Gastroesophageal sphincter (tissue), 4 donors: ENCODE data around the gene PHACTR1. TPM values are rescaled to one million over a fixed set of nuclear protein-coding genes. Genes with fewer than 3 reads are reported as not detected.

Source experiments
- ATAC-seq: fragments of 150-250 bp; one replicate; pipeline ENCODE4 v1.9.1; 2016; ENCODE audit warnings: mild to moderate bottlenecking, moderate library complexity
- H3K27ac ChIP-seq, 4 donors: fragments of 200-600 bp; sonication (generic) in 3 of 4; 1 replicate in 3 of 4; 2 replicates in 1 of 4; pipeline ENCODE4 v1.5.1; 2016 to 2019
- H3K27me3 ChIP-seq: fragments of 200-600 bp; sonication (generic); one replicate; pipeline ENCODE4 v1.5.1; 2019
- H3K36me3 ChIP-seq, 2 donors: fragments of 200-600 bp; sonication (generic); one replicate each; pipeline ENCODE4 v1.5.1; 2019; ENCODE audit warnings: control low read depth in 1 of 2
- H3K4me1 ChIP-seq, 3 donors: fragments of 200-600 bp; sonication (generic); 1 replicate in 2 of 3; 2 replicates in 1 of 3; pipeline ENCODE4 v1.5.1; 2016 to 2019; ENCODE audit warnings: control low read depth in 2 of 3
- H3K4me3 ChIP-seq, 2 donors: fragments of 200-600 bp; sonication (generic); one replicate each; pipeline ENCODE4 v1.5.1; 2019; ENCODE audit warnings: mild to moderate bottlenecking in 1 of 2, moderate library complexity in 1 of 2
- H3K9me3 ChIP-seq, 3 donors: fragments of 200-600 bp; sonication (generic); one replicate each; pipeline ENCODE4 v1.5.1; 2017 to 2019; ENCODE audit warnings: control low read depth in 2 of 3
- EP300 ChIP-seq: sonication (generic); formaldehyde crosslinking; IDR thresholded peaks from one replicate; pipeline ENCODE4 v1.6.1; 2017; ENCODE audit warnings: antibody characterized with exemption, mild to moderate bottlenecking
- POLR2A ChIP-seq, 2 donors: fragments of 450-650 bp; IDR thresholded peaks; one replicate each; pipeline ENCODE4 v1.6.1; 2017; ENCODE audit warnings: antibody characterized with exemption in 2 of 2, mild to moderate bottlenecking in 2 of 2, moderate library complexity in 1 of 2
- POLR2AphosphoS5 ChIP-seq: sonication (generic); formaldehyde crosslinking; IDR thresholded peaks from one replicate; pipeline ENCODE4 v1.6.1; 2017; ENCODE audit warnings: antibody characterized with exemption
- WGBS, 2 donors: methylation state at CpG; one replicate each; pipeline ENCODE4 v1.1.5; 2018; ENCODE audit warnings: low coverage in 1 of 2; 5-methylcytosine and 5-hydroxymethylcytosine counted together
- total RNA-seq, 4 donors: library from RNA; depleted of rRNA; stranded (reverse); fragments of >200 nt; gene quantifications; one replicate each; pipeline ENCODE4 v1.1.0, GENCODE V29; 2016
- TF ChIP-seq, protein P1 (sequence below), 4 experiments: fragments of 200-600 bp in 2 of 4; fragments of 450-650 bp in 2 of 4; sonication (generic) in 1 of 4; IDR thresholded peaks; one replicate each; pipeline ENCODE4 v1.5.1; 2017 to 2019; ENCODE audit warnings: antibody characterized with exemption in 4 of 4, mild to moderate bottlenecking in 2 of 4, moderate library complexity in 2 of 4

PHACTR1 gene
- total RNA-seq, 4 donors from 2014 or later, result 0.20 to 27.3 (median 2.2) TPM

DNA sequence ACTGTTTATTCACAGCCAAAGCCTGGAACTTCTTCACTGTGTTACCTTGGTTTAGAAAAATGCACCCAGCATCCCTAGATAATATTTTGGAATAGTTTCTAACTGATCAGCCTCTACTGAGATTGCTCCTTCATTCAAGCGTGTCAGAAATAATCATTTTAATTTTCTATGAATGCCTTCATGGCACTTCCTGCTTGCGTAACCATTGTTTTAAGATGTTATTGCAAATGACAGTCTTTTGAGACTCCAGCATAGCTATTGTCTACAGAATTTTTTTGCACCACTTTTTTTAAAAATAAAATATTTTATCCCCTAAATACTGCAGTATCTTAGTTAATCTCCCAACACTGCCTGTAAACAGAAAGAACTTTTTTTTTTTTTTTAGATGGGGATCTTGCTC lies 213.1 kb downstream of the PHACTR1 start:
- Histone ChIP-seq H3K4me3 (no peak overlapping the region), H3K36me3 (no peaks in the 10 kb centered on the region), H3K9me3 (no peaks in the 10 kb centered on the region), H3K27ac (no peak overlapping the region), H3K4me1 (no peaks in the 10 kb centered on the region), H3K27me3 (peaks cover 8% of the 10 kb centered on the region)
- 86 to 90% methylated on average over 2 of the region's 2 CpGs for WGBS, 2 donors
- TF ChIP-seq, protein P1, sequence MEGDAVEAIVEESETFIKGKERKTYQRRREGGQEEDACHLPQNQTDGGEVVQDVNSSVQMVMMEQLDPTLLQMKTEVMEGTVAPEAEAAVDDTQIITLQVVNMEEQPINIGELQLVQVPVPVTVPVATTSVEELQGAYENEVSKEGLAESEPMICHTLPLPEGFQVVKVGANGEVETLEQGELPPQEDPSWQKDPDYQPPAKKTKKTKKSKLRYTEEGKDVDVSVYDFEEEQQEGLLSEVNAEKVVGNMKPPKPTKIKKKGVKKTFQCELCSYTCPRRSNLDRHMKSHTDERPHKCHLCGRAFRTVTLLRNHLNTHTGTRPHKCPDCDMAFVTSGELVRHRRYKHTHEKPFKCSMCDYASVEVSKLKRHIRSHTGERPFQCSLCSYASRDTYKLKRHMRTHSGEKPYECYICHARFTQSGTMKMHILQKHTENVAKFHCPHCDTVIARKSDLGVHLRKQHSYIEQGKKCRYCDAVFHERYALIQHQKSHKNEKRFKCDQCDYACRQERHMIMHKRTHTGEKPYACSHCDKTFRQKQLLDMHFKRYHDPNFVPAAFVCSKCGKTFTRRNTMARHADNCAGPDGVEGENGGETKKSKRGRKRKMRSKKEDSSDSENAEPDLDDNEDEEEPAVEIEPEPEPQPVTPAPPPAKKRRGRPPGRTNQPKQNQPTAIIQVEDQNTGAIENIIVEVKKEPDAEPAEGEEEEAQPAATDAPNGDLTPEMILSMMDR (IDR thresholded peaks at IDR 0.05), result no peak
- TF ChIP-seq POLR2AphosphoS5 (no peak), POLR2A (IDR thresholded peaks at IDR 0.05) (no peak), EP300 (no peak)
- no peak for ATAC-seq

GRCh38 chr6:12931639-12932038 lies 215.1 kb downstream of the PHACTR1 start:
- ATAC-seq, result no peak
- Histone ChIP-seq H3K4me3 (no peak overlapping the region), H3K27ac (no peak overlapping the region), H3K36me3 (no peaks in the 10 kb centered on the region), H3K4me1 (no peaks in the 10 kb centered on the region), H3K27me3 (peaks cover 8% of the 10 kb centered on the region), H3K9me3 (no peaks in the 10 kb centered on the region)
- 76 to 87% methylated on average over 3 to 4 of the region's 4 CpGs for WGBS, 2 donors
- TF ChIP-seq POLR2A (IDR thresholded peaks at IDR 0.05) (no peak), EP300 (no peak), POLR2AphosphoS5 (no peak)
- TF ChIP-seq, protein P1 (IDR thresholded peaks at IDR 0.05), result no peak

DNA sequence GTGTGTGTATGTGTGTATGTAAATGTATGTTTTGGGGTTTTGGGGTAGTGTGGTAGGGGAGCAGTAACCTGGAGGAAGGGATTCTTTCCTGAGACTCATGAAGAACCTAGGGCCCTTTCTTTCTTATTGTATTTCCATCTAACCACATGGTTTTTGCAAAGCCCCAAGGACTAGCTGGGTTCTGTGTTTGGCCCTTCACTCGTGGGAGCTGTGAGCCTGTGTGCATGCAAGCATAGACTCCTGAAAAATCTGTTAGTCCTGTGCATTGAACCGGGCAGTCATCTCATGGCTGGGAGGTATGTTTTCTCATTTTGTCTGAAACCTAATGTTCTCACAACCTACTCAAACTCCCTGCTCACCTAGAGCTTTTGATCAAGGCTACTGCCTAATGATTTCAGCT lies 219.1 kb downstream of the PHACTR1 start:
- no peak for ATAC-seq
- Histone ChIP-seq H3K4me1 (no peaks in the 10 kb centered on the region), H3K27me3 (no peaks in the 10 kb centered on the region), H3K27ac (no peak overlapping the region), H3K4me3 (no peak overlapping the region), H3K9me3 (no peaks in the 10 kb centered on the region), H3K36me3 (no peaks in the 10 kb centered on the region)
- TF ChIP-seq POLR2AphosphoS5, result no peak
- 65% methylated on average over 2 of the region's 2 CpGs; no CpG with 5 or more reads in 1 of the 2 donors for WGBS, 2 donors

DNA sequence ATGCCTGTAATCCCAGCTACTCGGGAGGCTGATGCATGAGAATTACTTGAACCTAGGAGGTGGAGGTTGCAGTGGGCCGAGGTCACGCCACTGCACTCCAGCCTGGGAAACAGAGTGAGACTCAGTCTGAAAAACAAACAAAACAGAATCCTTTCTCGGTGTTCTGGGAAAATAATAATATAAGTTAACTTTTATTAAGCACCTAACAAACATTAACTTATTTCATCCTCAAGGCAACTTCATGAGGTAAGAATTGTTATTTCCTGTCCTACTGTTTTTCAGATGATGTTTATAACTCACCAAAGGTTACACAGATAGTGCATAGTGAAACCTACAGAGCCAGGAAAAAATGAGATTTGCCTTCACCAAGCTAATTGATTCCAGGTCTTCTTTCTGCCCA lies 221.4 kb downstream of the PHACTR1 start:
- WGBS, 2 donors, result 60 to 100% methylated on average over 1 to 3 of the region's 4 CpGs
- H3K9me3 ChIP-seq, result no peaks in the 10 kb centered on the region
- H3K36me3 ChIP-seq, result no peaks in the 10 kb centered on the region
- no peak overlapping the region for H3K27ac ChIP-seq
- TF ChIP-seq EP300, result no peak
- no peak for TF ChIP-seq POLR2AphosphoS5
- TF ChIP-seq, protein P1 (IDR thresholded peaks at IDR 0.05), result no peak
- TF ChIP-seq POLR2A (IDR thresholded peaks at IDR 0.05), result no peak
- H3K27me3 ChIP-seq, result no peaks in the 10 kb centered on the region
- ATAC-seq, result no peak
- H3K4me1 ChIP-seq, result no peaks in the 10 kb centered on the region
- H3K4me3 ChIP-seq, result no peak overlapping the region

- Histone ChIP-seq H3K4me3 (no peak overlapping the region), H3K4me1 (no peaks in the 10 kb centered on the region), H3K27ac (no peak overlapping the region), H3K36me3 (no peaks in the 10 kb centered on the region), H3K9me3 (no peaks in the 10 kb centered on the region), H3K27me3 (no peaks in the 10 kb centered on the region)
- 62 to 75% methylated on average over 3 of the region's 3 CpGs for WGBS, 2 donors
- TF ChIP-seq, protein P1 (IDR thresholded peaks at IDR 0.05), result no peak
- no peak for TF ChIP-seq EP300
- no peak for TF ChIP-seq POLR2A (IDR thresholded peaks at IDR 0.05)
- TF ChIP-seq POLR2AphosphoS5, result no peak
- ATAC-seq, result no peak
These were observed 222.7 kb downstream of the PHACTR1 start for GRCh38 chr6:12939314-12939713.
